Measurements from ENCODE around the gene TEX51.

The TEX51 gene

GRCh38 chr2:126858991-126859390 is 39.7 kb upstream of the TEX51 start:
- no peak for TF ChIP-seq EZH2phosphoT487 (IDR thresholded peaks at IDR 0.05; ENCODE audit: borderline replicate concordance)
- TF ChIP-seq, protein P1, sequence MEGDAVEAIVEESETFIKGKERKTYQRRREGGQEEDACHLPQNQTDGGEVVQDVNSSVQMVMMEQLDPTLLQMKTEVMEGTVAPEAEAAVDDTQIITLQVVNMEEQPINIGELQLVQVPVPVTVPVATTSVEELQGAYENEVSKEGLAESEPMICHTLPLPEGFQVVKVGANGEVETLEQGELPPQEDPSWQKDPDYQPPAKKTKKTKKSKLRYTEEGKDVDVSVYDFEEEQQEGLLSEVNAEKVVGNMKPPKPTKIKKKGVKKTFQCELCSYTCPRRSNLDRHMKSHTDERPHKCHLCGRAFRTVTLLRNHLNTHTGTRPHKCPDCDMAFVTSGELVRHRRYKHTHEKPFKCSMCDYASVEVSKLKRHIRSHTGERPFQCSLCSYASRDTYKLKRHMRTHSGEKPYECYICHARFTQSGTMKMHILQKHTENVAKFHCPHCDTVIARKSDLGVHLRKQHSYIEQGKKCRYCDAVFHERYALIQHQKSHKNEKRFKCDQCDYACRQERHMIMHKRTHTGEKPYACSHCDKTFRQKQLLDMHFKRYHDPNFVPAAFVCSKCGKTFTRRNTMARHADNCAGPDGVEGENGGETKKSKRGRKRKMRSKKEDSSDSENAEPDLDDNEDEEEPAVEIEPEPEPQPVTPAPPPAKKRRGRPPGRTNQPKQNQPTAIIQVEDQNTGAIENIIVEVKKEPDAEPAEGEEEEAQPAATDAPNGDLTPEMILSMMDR (conservative IDR thresholded peaks at IDR 0.05; ENCODE audit: low read length): no peak
- Histone ChIP-seq H3K4me2 (ENCODE audit: low read depth, low read length, poor library complexity, severe bottlenecking) (no peak overlapping the region), H3K9ac (ENCODE audit: low read depth, low read length, poor library complexity, severe bottlenecking) (no peak overlapping the region), H3K36me3 (ENCODE audit: insufficient read depth, low read length) (no peaks in the 10 kb centered on the region), H3K9me3 (ENCODE audit: insufficient read depth, low read depth, low read length) (no peaks in the 10 kb centered on the region; the same call in 1 of the 2 replicates), H3K79me2 (ENCODE audit: insufficient read depth, low read length) (no peaks in the 10 kb centered on the region), H3K9me2 (replicated peaks; ENCODE audit: low read depth, low read length) (no peaks in the 10 kb centered on the region), H3K4me3 (ENCODE audit: low read length, poor library complexity, severe bottlenecking) (no peak overlapping the region), H4K20me1 (ENCODE audit: insufficient read depth, low read length, poor library complexity, severe bottlenecking) (no peaks in the 10 kb centered on the region), H3K27me3 (ENCODE audit: insufficient read depth, low read length, poor library complexity, severe bottlenecking) (no peaks in the 10 kb centered on the region), H3K4me1 (ENCODE audit: insufficient read depth, low read length, poor library complexity, severe bottlenecking) (no peaks in the 10 kb centered on the region), H3F3A (ENCODE audit: low read depth) (no peaks in the 10 kb centered on the region), H2AFZ (ENCODE audit: low read length) (no peak overlapping the region)

GRCh38 chr2:126859631-126860030 is 39.1 kb upstream of the TEX51 start:
- TF ChIP-seq EZH2phosphoT487 (IDR thresholded peaks at IDR 0.05; ENCODE audit: borderline replicate concordance): no peak
- TF ChIP-seq, protein P1 (conservative IDR thresholded peaks at IDR 0.05; ENCODE audit: low read length): no peak

GRCh38 chr2:126860385-126860784 is 38.3 kb upstream of the TEX51 start:
- no peak overlapping the region for H2AFZ ChIP-seq (ENCODE audit: low read length)
- no peak overlapping the region for H3K9ac ChIP-seq (ENCODE audit: low read depth, low read length, poor library complexity, severe bottlenecking)
- no peaks in the 10 kb centered on the region for H3K27me3 ChIP-seq (ENCODE audit: insufficient read depth, low read length, poor library complexity, severe bottlenecking)
- TF ChIP-seq, protein P1 (conservative IDR thresholded peaks at IDR 0.05; ENCODE audit: low read length): no peak
- TF ChIP-seq EZH2phosphoT487 (IDR thresholded peaks at IDR 0.05; ENCODE audit: borderline replicate concordance): no peak
- no peaks in the 10 kb centered on the region for H3F3A ChIP-seq (ENCODE audit: low read depth)
- H3K79me2 ChIP-seq (ENCODE audit: insufficient read depth, low read length): no peaks in the 10 kb centered on the region
- no peak overlapping the region for H3K4me2 ChIP-seq (ENCODE audit: low read depth, low read length, poor library complexity, severe bottlenecking)
- H3K36me3 ChIP-seq (ENCODE audit: insufficient read depth, low read length): no peaks in the 10 kb centered on the region
- H3K4me1 ChIP-seq (ENCODE audit: insufficient read depth, low read length, poor library complexity, severe bottlenecking): no peaks in the 10 kb centered on the region
- H3K9me3 ChIP-seq (ENCODE audit: insufficient read depth, low read depth, low read length): peaks cover 3% of the 10 kb centered on the region; the same call in 1 of the 2 replicates
- no peaks in the 10 kb centered on the region for H4K20me1 ChIP-seq (ENCODE audit: insufficient read depth, low read length, poor library complexity, severe bottlenecking)
- no peaks in the 10 kb centered on the region for H3K9me2 ChIP-seq (replicated peaks; ENCODE audit: low read depth, low read length)
- no peak overlapping the region for H3K4me3 ChIP-seq (ENCODE audit: low read length, poor library complexity, severe bottlenecking)

More at GRCh38 chr2:126859631-126860030, 39.1 kb upstream of the TEX51 start:
- Histone ChIP-seq H3K79me2 (ENCODE audit: insufficient read depth, low read length) (no peaks in the 10 kb centered on the region), H3F3A (ENCODE audit: low read depth) (no peaks in the 10 kb centered on the region), H4K20me1 (ENCODE audit: insufficient read depth, low read length, poor library complexity, severe bottlenecking) (no peaks in the 10 kb centered on the region), H3K9ac (ENCODE audit: low read depth, low read length, poor library complexity, severe bottlenecking) (no peak overlapping the region), H3K9me2 (replicated peaks; ENCODE audit: low read depth, low read length) (no peaks in the 10 kb centered on the region), H3K4me1 (ENCODE audit: insufficient read depth, low read length, poor library complexity, severe bottlenecking) (no peaks in the 10 kb centered on the region), H3K27me3 (ENCODE audit: insufficient read depth, low read length, poor library complexity, severe bottlenecking) (no peaks in the 10 kb centered on the region), H3K36me3 (ENCODE audit: insufficient read depth, low read length) (no peaks in the 10 kb centered on the region), H3K9me3 (ENCODE audit: insufficient read depth, low read depth, low read length) (no peaks in the 10 kb centered on the region; the same call in 1 of the 2 replicates), H2AFZ (ENCODE audit: low read length) (no peak overlapping the region), H3K4me2 (ENCODE audit: low read depth, low read length, poor library complexity, severe bottlenecking) (no peak overlapping the region), H3K4me3 (ENCODE audit: low read length, poor library complexity, severe bottlenecking) (no peak overlapping the region)
